GM21367 (cell line): ENCODE data around the gene EGFL8.
"Not testable (repeated sequence)": the region's sequence is repeated elsewhere in the genome, so short reads cannot be mapped to it uniquely, and the experiment has no call there.

ENCODE experiments used
- ATAC-seq: cut with Tn5 transposase; IDR thresholded peaks from one replicate; pipeline ENCODE4 v1.9.1; 2021; ENCODE audit not compliant: unreplicated experiment

Gene EGFL8

DNA sequence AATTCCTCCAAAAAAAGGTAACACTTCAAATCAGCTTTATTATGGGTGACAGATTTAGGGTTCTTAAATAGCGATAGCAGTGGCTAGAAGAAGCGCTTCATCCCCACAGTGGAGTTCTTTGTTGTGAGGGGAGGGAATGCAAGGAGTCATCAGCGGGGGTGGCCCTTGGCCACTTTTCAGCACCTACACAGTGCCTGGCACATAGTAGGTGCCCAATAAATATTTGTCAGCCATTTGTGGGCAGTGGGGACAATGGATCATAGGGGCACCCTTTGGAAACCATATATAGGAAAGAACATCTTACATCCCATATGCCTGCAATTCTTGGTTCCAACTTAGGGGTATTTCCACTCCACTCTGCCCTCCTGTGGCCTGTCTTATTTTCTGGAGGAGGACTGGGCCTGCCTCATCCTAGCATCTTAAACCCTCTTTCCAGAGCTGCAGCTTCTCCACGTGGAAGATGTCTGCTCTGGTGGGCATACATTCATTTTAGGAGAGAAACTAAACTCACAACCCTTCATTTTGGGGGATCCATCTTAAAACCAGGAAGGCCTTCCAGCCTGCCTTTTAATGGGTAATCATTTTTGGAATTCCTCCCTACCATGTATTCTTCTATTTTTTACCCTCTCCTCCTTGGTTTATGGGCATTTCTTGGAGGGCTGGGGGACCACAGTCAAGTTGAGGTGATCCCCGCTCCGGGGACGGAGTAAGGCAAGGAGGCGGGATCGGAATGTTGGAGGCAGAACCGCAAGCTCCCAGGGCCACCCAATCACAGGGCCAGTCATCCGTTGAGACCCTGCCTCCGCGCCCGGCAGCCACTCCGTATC lies 30.6 kb downstream of the EGFL8 start:
- no peak for ATAC-seq

DNA sequence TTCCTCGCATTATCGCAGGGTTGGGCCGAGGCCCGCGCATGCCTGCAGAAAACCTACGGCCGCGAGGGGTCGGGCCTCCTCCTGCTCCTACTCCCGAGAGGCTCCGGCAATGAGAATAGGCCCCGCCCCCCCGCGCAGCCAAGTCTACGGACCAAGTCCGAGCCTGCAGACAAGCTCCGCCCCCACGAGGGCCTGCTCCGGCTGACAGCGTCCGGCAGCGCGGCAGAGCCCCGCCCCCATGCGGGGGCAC lies 31.2 kb downstream of the EGFL8 start:
- peak; percentile 68 for ATAC-seq

DNA sequence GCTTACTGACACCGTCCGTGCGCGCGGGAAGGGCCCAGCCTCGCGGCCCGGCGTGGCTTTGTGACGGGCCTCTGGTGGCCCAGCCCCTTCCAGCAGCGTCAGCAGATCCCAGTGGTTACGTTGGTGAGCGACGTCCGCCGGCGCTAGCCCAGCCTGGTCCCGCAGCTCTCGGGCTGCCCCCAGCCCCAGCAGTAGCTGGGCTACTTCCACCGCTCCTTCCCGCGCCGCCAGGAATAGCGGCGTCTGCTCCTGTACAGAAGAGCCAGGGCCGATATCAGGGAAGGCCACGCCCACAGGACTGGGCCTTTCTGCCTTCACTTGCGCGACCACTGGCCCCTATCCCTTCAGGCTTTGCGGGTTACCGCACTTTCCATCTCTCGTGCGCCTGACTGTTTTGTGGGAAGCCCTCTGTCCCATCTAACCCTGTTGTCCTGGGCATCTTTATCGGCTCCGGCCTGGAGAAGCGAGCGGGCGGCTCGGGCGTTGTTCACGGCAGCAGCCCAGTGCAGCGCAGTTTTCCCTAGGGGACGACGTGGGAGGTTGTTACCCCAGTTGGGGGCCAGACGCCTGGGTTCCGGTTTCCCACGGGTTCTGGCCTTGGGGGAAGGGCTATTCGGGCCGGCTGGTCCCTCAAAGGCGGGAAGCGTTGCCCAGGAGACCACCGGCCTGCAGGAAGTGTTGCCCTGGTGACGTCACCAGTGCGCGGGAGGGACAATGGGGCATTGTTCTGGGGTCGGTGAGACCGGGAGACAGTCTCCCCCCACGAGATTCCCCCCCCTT lies 31.7 kb downstream of the EGFL8 start:
- peak; percentile 72 for ATAC-seq

DNA sequence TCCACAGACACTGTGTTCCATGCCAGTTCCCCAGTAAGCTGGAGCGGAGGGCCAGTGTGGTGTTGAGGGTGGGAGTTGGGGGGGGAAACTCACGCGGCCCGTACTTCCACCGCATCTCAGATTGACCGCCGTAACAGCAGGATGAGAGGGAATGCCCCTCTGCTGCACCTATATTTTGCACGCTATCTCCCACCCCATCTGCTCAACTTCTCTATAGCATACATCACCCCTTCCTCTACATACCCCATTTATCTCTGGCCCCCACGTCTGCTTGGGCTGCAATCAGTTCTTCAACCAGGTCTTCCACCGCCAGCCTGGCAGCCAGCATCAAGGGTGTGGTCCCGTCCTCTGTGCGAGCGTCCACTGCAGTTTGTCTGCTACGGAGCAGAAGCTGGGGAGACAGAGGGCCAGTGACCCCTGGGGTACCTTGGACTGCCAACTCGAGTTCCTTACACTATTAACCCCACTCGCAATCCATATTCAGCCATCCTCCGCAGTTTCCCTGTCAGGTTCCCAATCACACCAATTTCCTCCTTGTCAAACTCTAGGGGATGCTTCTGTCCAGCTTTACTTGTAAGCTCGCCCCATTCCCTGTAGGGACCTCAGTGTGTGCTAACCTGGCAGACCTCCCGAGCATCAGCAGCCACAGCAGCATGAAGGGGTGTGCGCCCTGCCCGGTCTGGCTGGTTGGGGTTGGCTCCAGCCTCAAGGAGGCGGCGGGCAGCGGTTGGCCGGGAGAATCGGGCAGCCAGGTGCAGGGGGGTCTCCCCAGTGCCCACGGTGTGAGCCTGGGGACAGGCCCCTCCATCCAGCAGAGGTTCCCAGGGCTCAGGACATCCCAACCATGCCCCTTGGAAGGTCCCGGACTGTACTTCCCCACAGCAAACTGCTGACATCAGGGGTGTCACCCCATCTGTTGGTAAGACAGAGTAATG lies 32.6 kb downstream of the EGFL8 start:
- no peak for ATAC-seq

DNA sequence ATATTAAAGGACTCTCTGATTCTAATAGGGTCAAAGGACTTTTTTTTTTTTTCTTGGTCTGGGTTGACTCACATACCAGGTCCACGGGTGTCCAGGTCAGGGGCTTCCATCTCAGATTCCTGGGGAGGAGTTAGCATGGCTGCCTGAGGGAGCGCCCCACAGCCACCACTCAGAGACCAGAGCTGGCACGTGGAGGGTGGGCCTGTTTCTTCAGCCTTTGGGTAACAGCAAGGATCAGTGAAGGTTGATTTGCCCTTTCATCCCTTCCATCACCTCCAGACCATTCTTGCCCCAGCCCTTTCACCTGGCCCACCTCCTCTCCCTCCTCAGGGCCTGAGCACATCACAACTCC lies 33.9 kb downstream of the EGFL8 start:
- ATAC-seq: no peak

DNA sequence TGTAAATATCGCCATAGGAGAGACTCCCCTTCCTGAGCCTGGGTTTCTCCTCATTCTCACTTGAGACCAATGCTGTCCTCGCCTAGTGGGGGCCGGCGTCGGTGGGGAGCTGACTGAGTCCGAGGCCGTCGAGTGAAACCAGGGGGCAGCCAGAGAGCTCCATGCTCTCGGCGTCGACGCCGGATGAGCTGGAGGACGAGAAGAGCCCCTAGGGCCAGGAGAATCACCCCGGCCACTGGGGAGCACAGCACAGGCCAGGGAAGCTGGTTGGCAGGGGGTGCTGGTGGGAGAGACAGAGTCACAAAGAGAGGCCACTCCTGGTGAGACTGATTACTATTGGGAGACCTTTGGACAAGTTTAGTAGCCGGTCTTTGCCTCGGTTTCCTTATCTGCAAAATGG lies 34.5 kb downstream of the EGFL8 start:
- ATAC-seq: no peak

DNA sequence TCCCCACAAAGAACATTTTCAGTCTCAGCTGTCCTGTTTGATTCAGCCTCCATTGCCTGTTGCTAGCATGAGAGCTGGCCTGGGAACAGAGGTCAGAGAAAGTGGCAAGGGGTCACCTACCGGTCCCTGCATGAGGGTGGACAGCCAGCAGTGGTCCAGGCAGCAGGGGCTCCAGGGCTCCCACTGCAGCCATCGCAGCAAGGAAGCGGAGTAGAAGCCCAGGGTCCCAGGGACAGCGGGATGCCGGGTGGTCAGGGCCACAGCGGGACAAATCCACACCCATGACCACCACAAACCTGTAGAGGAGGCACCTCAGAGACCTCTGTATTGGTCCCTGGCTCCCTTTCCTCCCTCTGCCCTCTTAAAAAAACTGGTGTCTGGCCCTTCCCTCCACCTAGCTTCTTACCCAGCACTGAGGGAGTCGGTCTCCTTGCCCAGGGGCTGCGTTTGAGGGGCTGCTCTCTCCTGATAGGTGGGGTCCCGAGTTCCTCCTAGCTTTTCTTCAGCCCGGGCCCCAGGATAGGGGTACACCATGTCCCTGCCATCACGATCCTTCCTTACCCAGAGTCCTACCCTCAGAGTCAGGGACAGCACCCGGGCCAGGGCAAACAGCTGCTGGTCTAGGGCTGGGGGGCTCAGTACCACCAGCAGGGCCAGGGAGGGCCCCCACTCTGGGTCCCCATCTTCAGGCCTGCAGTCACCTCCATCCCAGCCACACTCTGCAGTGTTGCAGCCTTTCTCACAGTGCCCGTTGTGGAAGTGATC lies 36.5 kb downstream of the EGFL8 start:
- ATAC-seq: no peak

DNA sequence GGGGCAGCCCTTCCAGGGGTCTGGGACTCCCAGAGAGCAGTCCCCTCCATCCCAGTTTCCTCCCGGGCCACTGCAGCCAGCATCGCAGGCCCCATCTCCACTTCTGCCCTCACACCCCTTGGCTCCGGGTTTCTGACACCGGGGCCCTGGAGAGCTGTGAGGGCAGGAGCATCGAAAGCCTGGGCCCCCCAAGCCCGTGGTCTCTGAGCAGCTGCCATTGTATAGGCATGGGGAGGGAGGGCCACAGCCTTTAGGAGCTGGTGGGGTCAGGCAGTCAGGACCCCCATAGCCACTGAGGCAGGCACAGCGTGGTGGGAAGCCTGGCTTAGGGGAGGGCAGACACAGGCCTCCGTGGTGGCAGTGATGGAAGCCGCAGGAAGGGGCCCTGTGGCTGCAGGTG lies 37.8 kb downstream of the EGFL8 start:
- no peak for ATAC-seq

DNA sequence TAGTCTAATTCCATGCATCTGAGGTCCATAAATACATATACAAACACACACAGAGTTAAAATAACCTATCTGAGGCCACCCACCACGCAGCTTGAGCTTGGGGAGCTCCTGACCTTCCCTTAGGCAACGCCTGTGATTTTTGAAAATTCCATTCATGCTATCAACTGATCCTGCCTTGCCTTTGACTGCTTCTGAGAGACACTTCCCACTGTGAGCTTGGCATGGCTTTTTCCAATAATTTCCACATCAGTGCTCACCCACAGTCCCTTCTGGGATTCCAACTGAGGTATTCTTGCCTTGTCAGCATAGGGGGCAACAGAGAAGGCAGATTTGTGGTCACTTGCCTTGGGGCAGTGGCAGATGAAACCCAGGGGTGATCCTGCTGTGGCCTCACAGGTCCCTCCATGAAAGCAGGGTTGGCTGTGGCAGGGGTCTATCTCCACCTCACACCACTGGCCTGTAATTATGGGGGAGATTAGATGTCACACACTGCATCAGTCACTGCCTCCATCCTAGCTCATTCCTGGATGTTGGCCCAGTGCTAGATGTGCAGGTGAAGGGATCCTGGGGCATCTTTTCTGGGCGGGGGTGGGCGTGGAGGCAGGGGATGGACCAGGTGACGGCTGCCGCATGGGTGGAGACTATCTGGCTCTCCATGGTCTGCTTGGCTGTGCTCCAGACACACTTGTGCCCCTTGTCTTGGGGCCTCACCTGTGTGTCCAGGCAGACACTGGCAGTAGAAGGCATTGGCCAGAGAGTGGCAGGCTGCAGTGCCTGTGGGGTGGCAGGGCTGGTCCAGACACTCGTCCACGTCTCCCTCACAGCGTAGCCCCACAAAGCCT lies 39.3 kb downstream of the EGFL8 start:
- no peak for ATAC-seq

DNA sequence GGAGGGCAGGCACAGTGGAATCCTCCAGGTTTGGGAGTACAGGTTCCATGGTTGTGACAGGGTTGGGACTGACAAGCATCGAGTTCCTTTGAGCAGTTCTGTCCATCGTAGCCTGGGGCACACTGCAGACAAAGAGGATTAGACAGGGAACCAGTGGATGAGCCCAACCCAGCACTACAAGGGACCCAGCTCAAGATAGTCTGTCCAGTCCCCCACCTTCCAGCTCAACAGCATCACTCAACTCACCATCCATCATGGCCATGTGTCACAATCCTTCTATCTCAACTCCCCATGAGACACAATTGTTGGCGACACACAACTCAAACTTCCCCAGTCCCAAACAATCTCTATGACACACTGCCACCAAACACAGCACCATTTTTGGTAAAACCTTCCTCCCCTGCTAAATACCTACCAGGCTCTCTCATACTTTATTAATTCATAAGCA lies 39.9 kb downstream of the EGFL8 start:
- ATAC-seq: no peak

DNA sequence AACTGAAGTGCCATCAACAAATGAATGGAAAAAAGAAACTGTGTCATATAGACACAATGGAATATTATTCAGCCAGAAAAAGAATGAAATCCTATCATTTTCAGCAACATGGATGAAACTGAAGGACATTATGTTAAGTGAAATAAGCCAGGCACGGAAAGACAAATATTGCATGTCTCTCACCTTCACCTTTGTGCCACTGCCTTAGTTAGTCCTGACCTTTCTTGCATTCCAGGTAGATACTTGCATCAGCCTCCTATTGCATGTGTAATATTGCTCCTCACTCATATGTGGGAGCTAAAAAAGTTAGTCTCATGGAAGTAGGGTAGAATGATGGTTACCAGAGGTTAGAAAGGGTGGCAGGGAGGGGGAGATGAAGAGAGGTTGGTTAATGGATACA lies 44.6 kb downstream of the EGFL8 start:
- no peak for ATAC-seq

DNA sequence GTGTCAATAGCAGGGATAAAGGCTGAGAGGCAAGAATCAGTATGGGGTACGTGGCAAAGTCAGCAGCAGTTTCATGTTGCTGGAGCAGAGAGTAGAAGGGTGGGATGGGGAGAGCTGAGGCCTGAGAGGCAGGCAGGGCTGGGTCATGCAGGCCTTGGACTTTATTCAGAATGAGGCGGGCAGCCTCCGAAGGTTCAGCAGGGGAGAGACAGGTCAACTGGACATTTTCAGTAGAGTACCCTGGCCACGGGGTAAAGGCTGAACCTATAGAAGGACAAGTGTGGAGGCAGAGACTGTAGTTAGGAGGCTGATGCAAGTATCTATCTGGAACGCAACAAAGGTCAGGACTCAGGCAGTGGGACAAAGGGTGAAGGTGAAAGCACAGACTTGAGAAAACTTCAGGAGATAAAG lies 45.8 kb downstream of the EGFL8 start:
- no peak for ATAC-seq

DNA sequence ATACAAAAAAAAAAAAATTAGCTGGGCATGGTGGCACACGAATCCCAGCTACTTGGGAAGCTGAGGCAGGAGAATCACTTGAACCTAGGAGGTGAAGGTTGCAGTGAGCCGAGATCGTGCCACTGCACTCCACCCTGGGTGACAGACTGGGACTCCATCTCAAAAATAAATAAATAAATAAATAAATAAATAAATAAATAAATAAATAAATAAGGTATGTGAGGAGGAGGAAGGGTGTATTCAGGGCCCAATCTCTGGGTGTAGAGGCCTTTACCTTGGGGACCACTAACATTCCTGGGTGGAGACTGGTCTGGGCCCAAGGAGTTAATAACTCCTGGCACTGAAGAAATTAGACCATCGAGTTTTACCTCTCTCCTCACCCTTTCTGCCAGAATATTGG lies 47.0 kb downstream of the EGFL8 start:
- not testable (repeated sequence) for ATAC-seq

DNA sequence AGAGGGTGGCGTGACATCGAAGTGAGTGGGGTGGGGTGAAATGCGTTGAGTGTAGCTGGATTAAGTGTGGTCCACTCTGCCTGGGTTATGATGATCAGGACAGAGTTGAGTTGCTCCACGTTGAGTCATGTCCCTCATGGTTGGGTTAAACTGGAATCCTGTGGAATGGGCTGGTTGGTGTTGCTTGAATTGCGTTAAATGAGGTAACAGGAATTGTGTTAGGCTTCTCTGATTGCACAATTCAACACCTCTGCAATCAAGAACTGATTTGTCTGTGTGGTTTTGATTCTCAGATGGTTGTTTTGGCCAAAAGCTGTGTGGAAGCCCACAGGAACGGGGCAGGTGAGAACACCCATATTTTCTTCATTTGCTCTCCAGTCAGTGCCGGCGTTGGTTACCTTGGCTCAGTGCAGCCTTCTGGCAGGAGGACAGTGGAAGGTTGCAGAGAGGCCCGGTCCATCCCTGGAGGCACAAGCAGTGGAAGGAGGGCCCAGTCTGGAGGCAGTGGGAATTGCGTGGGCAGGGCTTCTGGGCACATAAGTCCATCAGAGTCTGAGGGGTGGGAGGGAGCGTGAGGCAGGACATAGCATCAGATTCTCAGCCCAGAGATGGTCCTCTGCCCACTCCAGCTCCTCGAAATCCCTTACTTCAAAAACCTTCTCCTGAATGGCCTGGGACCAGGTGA lies 47.8 kb downstream of the EGFL8 start:
- no peak for ATAC-seq

DNA sequence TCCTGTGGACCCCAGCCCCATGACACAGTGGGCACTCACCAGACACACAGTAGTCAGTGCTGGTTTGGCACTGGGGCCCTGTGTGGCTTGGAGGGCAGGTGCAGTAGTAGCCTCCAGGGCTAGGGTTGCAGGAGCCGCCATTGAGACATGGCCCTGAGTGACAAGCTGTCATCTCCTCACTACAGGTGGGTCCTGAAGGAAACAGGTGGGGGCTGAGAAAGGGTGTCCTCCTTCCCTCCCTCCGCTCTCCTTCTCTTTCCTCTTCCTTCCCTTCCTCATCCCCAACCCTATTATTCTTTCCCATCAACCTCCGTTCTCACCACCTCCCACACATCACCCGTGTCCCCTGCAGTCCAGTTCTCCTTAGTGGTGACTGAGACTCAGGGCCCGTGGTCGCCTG lies 49.3 kb downstream of the EGFL8 start:
- no peak for ATAC-seq

DNA sequence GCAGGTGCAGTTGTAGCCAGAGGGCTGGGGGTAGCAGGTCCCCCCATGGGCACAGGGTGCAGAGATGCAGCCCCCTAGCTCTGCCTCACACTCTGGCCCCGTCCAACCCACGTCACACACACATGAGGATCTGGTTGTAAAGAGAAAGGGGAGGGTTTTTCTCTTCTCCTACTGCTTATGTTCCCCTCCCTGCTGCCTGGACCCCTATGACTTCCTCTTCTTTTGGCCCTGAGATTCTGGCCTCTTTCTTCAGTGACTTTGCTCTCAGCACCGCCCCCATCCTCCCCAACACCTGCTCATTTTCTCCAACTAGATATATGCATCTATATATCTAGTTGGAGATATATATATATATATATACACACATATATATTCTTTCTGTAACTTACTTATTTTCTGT lies 49.7 kb downstream of the EGFL8 start:
- no peak for ATAC-seq

DNA sequence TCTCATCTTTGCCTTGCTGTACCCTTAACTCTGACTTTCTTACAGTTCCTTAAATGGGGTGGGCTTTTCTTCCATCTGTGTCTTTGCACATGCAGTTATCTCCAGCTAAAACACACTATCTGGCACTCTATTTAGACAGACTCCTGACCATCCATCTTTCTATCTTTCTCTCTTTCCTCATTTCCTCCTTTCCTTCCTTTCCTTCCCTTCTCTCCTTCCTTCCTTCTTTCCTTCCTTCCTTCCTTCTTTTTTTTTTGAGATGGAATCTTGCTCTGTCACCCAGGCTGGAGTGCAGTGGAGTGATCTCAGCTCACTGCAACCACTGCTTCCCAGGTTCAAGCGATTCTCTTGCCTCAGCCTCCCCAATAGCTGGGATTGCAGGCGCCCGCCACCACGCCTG lies 51.2 kb downstream of the EGFL8 start:
- ATAC-seq: no peak

DNA sequence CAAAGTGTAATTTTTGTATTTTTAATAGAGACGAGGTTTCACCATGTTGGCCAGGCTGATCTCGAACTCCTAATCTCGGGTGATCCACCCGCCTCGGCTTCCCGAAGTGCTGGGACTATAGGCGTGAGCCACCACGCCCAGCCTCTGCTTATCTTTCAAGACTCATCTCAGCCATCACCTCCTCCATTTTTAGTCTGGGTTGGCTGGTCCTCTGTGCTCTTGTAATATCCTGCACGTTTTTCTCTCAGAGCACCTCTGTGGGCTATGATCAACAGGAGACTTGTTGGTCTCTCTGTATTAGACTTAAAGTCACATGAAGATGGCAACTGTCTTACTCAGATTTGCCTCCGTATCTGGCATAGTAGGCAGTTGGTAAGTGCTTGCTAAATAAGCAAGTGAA lies 51.9 kb downstream of the EGFL8 start:
- no peak for ATAC-seq

DNA sequence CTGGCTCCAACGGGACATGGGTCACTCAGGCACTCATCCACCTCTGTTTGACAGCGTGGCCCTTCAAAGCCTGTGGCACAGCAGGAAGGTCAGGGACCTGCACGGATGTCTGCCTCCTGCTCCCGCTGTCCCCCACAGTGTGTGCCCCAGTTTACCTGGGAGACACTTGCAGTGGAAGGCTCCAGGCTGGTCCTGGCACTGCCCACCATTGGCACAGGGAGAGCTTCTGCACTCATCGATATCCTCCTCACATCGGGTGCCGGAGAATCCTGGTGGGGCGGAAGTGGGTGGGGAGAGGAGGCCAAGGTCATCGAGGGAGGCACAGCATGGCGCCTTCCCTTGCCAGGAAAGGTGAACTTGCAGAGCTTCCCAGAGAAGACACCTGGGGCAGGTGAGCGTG lies 52.6 kb downstream of the EGFL8 start:
- no peak for ATAC-seq
